GM12878 (cell line): ENCODE results near the gene TP73. TPM values are rescaled to one million over a fixed set of nuclear protein-coding genes. Genes with fewer than 3 reads are reported as not detected.

Source experiments
- ESRRA ChIP-seq: IDR thresholded peaks from 2 replicates; pipeline ENCODE4 v1.6.1; 2012; ENCODE audit warnings: mild to moderate bottlenecking, low read length, improper control_type of control experiment
- POLR2A ChIP-seq: IDR thresholded peaks from 2 replicates; pipeline ENCODE4 v1.6.1; 2011; ENCODE audit warnings: low read depth, mild to moderate bottlenecking, low read length
- SIN3A ChIP-seq: IDR thresholded peaks from 2 replicates; pipeline ENCODE4 v1.6.1; 2012; ENCODE audit warnings: low read depth, low read length, improper control_type of control experiment
- SUPT20H ChIP-seq: IDR thresholded peaks from 2 replicates; pipeline ENCODE4 v1.6.1; 2011; ENCODE audit warnings: low read depth, mild to moderate bottlenecking, low read length, moderate library complexity, borderline replicate concordance; ENCODE audit not compliant: control insufficient read depth
- TCF7 ChIP-seq: IDR thresholded peaks from 2 replicates; pipeline ENCODE4 v1.6.1; 2014; ENCODE audit warnings: antibody characterized with exemption, borderline replicate concordance
- polyA plus RNA-seq, 11 experiments: library from polyadenylated mRNA; depleted of rRNA in 4 of 11; unstranded in 6 of 11; stranded (reverse) in 5 of 11; fragments of >200 nt; fragmentation: Nextera tagmentation in 4 of 11; fragmentation: Illumina TruSeq in 1 of 11; extraction: Ambion mirVana in 4 of 11; extraction: Trizol in 1 of 11; gene quantifications; 1 replicate in 1 of 11; 2 replicates in 10 of 11; pipeline versions ENCODE4 v1.2.1 to v1.2.3, GENCODE V29; 2011 to 2016; ENCODE audit warnings: inconsistent platforms in 2 of 11, missing spikeins in 2 of 11, low read depth in 1 of 11
- total RNA-seq, 4 experiments: library from RNA; depleted of rRNA in 3 of 4; stranded (reverse); fragments of >200 nt in 3 of 4; fragmentation: Illumina TruSeq in 1 of 4; extraction: Trizol in 1 of 4; gene quantifications; 2 replicates each; pipeline versions ENCODE4 v1.2.1 to v1.2.3, GENCODE V29; 2013 to 2021
- TF ChIP-seq, protein P1 (sequence below): fragments of 450-650 bp; formaldehyde crosslinking; IDR thresholded peaks from 2 replicates; pipeline ENCODE4 v1.5.0; 2022; ENCODE audit warnings: mild to moderate bottlenecking, missing genetic modification characterization
- TF ChIP-seq, protein P2 (sequence below), 3 experiments: IDR thresholded peaks in 2 of 3; conservative IDR thresholded peaks in 1 of 3; 2 replicates each; pipeline ENCODE4 v1.5.1; 2011; ENCODE audit warnings: low read depth in 3 of 3, low read length in 3 of 3, mild to moderate bottlenecking in 3 of 3, control low read depth in 2 of 3, moderate library complexity in 2 of 3, inconsistent platforms in 1 of 3, mixed read lengths in 1 of 3; ENCODE audit not compliant: control insufficient read depth in 2 of 3, insufficient read depth in 1 of 3; ENCODE audit errors: extremely low read depth in 1 of 3
- TF ChIP-seq, protein P3 (sequence below): fragments of 450-650 bp; IDR thresholded peaks from 2 replicates; pipeline ENCODE4 v1.6.1; 2016; ENCODE audit warnings: mild to moderate bottlenecking

Gene TP73
- total and polyA plus RNA-seq, 10 of the 15 experiments (the other 5 are each of a cell fraction or from before 2014, with no cell fraction given): 0.08 to 54.2 (median 14.9) TPM

DNA sequence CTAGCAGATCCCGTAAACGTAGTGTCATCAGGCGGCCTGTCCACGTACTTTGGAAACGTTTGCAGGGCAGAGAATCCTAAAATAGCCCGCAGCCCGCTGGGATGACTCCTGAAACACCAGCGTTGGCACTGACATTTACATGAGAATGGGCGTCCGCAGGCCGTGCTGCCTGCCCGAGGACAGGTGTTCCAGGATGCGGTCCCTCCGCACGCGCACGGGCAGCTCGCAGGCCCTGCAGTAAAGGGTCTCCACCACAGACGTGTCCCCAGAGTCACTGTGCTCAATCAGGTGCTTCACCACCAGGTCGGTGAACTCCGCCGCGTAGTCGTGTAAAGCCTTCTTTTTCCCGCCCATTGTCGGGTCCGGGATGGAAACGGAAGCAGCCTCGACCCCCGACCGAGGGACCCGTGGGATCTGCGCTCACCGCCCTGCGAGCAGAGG is 94.1 kb downstream of the TP73 start (continued):
- TF ChIP-seq, protein P1, sequence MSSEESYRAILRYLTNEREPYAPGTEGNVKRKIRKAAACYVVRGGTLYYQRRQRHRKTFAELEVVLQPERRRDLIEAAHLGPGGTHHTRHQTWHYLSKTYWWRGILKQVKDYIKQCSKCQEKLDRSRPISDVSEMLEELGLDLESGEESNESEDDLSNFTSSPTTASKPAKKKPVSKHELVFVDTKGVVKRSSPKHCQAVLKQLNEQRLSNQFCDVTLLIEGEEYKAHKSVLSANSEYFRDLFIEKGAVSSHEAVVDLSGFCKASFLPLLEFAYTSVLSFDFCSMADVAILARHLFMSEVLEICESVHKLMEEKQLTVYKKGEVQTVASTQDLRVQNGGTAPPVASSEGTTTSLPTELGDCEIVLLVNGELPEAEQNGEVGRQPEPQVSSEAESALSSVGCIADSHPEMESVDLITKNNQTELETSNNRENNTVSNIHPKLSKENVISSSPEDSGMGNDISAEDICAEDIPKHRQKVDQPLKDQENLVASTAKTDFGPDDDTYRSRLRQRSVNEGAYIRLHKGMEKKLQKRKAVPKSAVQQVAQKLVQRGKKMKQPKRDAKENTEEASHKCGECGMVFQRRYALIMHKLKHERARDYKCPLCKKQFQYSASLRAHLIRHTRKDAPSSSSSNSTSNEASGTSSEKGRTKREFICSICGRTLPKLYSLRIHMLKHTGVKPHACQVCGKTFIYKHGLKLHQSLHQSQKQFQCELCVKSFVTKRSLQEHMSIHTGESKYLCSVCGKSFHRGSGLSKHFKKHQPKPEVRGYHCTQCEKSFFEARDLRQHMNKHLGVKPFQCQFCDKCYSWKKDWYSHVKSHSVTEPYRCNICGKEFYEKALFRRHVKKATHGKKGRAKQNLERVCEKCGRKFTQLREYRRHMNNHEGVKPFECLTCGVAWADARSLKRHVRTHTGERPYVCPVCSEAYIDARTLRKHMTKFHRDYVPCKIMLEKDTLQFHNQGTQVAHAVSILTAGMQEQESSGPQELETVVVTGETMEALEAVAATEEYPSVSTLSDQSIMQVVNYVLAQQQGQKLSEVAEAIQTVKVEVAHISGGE (CRISPR knock-in tag): no peak
- TF ChIP-seq SIN3A (no peak), TCF7 (no peak), SUPT20H (no peak), POLR2A (no peak), ESRRA (no peak)
- TF ChIP-seq, protein P2, sequence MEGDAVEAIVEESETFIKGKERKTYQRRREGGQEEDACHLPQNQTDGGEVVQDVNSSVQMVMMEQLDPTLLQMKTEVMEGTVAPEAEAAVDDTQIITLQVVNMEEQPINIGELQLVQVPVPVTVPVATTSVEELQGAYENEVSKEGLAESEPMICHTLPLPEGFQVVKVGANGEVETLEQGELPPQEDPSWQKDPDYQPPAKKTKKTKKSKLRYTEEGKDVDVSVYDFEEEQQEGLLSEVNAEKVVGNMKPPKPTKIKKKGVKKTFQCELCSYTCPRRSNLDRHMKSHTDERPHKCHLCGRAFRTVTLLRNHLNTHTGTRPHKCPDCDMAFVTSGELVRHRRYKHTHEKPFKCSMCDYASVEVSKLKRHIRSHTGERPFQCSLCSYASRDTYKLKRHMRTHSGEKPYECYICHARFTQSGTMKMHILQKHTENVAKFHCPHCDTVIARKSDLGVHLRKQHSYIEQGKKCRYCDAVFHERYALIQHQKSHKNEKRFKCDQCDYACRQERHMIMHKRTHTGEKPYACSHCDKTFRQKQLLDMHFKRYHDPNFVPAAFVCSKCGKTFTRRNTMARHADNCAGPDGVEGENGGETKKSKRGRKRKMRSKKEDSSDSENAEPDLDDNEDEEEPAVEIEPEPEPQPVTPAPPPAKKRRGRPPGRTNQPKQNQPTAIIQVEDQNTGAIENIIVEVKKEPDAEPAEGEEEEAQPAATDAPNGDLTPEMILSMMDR (IDR thresholded peaks at IDR 0.05 in 2 of 3, conservative IDR thresholded peaks at IDR 0.05 in 1 of 3; ENCODE audit: control insufficient read depth in 2 of 3, extremely low read depth in 1 of 3, insufficient read depth in 1 of 3, low read depth in 3 of 3, low read length in 3 of 3): no peak
- TF ChIP-seq, protein P3, sequence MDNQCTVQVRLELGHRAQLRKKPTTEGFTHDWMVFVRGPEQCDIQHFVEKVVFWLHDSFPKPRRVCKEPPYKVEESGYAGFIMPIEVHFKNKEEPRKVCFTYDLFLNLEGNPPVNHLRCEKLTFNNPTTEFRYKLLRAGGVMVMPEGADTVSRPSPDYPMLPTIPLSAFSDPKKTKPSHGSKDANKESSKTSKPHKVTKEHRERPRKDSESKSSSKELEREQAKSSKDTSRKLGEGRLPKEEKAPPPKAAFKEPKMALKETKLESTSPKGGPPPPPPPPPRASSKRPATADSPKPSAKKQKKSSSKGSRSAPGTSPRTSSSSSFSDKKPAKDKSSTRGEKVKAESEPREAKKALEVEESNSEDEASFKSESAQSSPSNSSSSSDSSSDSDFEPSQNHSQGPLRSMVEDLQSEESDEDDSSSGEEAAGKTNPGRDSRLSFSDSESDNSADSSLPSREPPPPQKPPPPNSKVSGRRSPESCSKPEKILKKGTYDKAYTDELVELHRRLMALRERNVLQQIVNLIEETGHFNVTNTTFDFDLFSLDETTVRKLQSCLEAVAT: no peak
- TF ChIP-seq, all 136 proteins: peak for 0
